Measurements from ENCODE around the gene ROR1.

DNA sequence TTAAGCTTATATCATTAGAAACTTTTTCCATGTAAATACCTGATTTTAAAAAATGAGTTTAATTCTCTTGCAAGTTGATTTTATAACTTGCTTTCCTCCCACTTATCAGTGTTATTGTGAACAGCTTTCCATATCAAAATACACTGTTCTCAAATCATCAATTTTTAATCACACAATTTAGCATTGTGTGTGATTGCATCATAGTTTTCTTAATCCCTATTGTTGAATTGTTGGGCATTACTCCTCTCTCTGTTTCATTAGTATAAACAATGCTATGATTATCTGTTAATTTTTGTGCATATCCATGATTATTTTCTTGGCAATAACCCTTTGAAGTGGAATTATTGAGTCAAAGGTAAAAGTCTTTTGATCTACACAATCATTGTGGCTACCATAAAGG is 48.7 kb downstream of the ROR1 start:
- TF ChIP-seq POLR2A (IDR thresholded peaks at IDR 0.05; ENCODE audit: extremely low read depth, insufficient read length) = no peak
- TF ChIP-seq, protein P1, sequence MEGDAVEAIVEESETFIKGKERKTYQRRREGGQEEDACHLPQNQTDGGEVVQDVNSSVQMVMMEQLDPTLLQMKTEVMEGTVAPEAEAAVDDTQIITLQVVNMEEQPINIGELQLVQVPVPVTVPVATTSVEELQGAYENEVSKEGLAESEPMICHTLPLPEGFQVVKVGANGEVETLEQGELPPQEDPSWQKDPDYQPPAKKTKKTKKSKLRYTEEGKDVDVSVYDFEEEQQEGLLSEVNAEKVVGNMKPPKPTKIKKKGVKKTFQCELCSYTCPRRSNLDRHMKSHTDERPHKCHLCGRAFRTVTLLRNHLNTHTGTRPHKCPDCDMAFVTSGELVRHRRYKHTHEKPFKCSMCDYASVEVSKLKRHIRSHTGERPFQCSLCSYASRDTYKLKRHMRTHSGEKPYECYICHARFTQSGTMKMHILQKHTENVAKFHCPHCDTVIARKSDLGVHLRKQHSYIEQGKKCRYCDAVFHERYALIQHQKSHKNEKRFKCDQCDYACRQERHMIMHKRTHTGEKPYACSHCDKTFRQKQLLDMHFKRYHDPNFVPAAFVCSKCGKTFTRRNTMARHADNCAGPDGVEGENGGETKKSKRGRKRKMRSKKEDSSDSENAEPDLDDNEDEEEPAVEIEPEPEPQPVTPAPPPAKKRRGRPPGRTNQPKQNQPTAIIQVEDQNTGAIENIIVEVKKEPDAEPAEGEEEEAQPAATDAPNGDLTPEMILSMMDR (IDR thresholded peaks at IDR 0.05; ENCODE audit: low read depth, low read length) = no peak
- TF ChIP-seq, protein P2, sequence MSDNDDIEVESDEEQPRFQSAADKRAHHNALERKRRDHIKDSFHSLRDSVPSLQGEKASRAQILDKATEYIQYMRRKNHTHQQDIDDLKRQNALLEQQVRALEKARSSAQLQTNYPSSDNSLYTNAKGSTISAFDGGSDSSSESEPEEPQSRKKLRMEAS (IDR thresholded peaks at IDR 0.05; ENCODE audit: low read depth, low read length) = no peak
